GM13977 (cell line): Measurements from ENCODE around the gene GFRAL.

Experiments used
- DNase-seq: peaks from one replicate; pipeline ENCODE4 v3.0.0; 2012; ENCODE audit warnings: low spot score
- in situ Hi-C: fragments of 300-500 bp; cut with MboI; formaldehyde crosslinking; loops from one replicate; pipeline ENCODE4 v1.12.0; 2022; ENCODE audit warnings: low sequenced_read_pairs, low pct_unique_long_range_greater_than_20kb, mixed read lengths, inconsistent platforms; ENCODE audit not compliant: unreplicated experiment
- TF ChIP-seq, protein P1 (sequence below): IDR thresholded peaks from 2 replicates; pipeline ENCODE4 v1.5.1; 2012; ENCODE audit warnings: mild to moderate bottlenecking, control low read depth; ENCODE audit not compliant: insufficient read depth; ENCODE audit errors: extremely low read depth, missing control alignments

Gene GFRAL, protein sequence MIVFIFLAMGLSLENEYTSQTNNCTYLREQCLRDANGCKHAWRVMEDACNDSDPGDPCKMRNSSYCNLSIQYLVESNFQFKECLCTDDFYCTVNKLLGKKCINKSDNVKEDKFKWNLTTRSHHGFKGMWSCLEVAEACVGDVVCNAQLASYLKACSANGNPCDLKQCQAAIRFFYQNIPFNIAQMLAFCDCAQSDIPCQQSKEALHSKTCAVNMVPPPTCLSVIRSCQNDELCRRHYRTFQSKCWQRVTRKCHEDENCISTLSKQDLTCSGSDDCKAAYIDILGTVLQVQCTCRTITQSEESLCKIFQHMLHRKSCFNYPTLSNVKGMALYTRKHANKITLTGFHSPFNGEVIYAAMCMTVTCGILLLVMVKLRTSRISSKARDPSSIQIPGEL

DNA sequence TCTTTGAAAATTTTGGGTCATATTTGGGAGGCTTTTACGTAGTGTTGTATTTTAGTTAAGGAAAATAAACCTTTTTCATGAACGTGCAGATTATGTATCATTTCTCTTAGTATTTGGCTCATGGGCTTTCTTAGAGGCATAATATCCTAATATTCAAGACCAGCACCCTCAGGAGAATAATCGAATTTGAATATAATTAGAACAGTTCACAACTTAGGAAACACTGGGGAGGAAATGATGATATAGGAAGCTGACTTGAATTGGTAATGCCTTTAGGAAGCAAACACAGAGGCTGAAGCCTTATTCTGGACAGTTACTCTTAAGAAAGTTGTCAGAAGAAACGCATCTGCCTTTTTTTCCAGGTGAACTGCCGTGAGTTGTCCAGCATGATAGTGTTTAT lies at the start of gene GFRAL:
TSS of gene GFRAL (plus strand) at position 301 of the 400 bp plus-strand sequence. CDS start at position 387, 86 bp downstream.
- no peak for DNase-seq
- in situ Hi-C loops: no loop called here
- TF ChIP-seq, protein P1, sequence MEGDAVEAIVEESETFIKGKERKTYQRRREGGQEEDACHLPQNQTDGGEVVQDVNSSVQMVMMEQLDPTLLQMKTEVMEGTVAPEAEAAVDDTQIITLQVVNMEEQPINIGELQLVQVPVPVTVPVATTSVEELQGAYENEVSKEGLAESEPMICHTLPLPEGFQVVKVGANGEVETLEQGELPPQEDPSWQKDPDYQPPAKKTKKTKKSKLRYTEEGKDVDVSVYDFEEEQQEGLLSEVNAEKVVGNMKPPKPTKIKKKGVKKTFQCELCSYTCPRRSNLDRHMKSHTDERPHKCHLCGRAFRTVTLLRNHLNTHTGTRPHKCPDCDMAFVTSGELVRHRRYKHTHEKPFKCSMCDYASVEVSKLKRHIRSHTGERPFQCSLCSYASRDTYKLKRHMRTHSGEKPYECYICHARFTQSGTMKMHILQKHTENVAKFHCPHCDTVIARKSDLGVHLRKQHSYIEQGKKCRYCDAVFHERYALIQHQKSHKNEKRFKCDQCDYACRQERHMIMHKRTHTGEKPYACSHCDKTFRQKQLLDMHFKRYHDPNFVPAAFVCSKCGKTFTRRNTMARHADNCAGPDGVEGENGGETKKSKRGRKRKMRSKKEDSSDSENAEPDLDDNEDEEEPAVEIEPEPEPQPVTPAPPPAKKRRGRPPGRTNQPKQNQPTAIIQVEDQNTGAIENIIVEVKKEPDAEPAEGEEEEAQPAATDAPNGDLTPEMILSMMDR: no peak

DNA sequence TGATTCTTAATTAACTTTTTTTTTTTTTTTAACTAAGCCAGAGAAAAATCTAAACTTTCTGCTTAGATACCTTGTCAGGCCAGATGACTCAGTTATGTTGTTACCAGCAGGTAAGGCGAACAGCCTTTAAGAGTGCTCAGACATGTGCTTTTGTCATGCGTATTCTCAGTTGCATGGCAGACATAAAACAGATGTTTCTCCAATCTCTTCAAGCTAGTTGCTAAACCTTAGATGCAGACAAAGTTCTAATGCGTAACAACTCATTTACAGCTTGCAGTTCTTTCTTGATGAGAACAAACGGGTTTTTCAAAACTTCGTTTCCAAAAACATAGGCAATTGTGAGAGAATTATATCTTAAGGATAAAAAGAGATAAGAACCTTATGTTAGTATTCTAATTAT lies 49.6 kb upstream of the GFRAL start:
- TF ChIP-seq, protein P1: no peak
- no peak for DNase-seq
- in situ Hi-C loops: no loop called here

DNA sequence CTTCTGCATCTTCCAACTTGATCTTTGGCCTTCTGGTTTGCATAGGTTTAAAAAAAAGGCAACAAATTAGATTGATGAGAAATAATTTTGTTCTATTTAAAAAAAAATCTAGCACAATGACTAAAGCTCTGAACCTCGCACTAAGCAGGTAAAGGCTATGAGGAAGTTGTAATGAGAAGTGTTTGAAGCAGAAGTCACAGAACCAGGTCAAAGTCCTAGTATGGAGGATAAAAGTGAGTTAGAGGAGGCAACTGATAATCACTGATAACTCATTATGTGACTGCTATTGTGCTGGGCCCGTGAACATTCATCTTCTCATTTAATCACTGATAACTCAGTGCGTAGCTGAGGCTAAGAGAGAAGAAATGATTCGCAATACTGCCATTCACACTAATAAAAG lies 46.1 kb upstream of the GFRAL start:
- DNase-seq: no peak
- TF ChIP-seq, protein P1: no peak
- in situ Hi-C loops: no loop called here

DNA sequence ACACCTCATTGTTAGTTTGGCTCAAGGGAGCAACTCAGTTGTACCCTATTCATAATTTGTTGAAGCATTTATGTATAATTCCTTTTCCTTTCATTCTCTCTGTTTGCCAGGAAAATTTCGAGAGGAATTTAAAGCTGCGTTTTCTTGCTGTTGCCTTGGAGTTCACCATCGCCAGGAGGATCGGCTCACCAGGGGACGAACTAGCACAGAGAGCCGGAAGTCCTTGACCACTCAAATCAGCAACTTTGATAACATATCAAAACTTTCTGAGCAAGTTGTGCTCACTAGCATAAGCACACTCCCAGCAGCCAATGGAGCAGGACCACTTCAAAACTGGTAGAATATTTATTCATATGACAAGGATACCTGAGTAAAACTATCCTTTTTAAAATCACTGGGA lies 45.2 kb upstream of the GFRAL start:
- in situ Hi-C loops: no loop called here
- DNase-seq: no peak
- TF ChIP-seq, protein P1: no peak

DNA sequence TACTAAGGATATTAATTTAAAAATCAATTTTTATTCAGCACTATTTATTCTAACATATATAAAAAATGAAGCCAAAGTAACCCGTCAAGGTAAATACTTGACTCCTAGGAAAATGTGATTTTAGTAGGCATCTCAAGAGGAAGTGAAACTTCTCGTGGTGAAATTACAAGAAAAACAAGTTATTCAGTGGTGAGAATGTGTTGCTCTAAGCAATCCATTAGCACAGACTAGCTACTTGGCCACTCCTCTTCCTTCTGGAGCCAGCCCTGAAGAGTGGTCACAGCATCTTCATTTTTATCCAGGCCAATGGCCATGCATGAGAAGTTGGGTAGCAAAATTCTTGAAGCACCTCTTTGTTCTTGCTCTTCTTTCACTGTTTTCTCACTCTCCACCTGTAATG lies 40.4 kb upstream of the GFRAL start:
- in situ Hi-C loops: no loop called here
- DNase-seq: no peak
- TF ChIP-seq, protein P1: no peak

DNA sequence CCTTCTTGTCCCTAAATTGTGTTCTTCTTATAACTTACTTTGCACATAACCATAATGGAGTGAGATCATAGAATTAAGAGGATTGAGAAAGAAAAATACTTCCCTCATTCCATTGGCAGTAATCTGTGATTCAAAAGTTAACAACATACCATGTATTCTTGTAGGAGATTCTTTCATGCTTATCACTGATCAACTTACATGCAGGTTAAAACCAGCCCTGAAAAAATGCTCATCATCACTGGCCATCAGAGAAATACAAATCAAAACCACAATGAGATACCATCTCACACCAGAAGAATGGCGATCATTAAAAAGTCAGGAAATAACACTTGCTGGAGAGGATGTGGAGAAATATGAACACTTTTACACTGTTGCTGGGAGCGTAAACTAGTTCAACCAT lies 36.5 kb upstream of the GFRAL start:
- no peak for DNase-seq
- in situ Hi-C loops: no loop called here
- TF ChIP-seq, protein P1: no peak
